ENCODE results near the gene ATF1. TPM values are rescaled to one million over a fixed set of nuclear protein-coding genes. Genes with fewer than 3 reads are reported as not detected.
"Not testable (repeated sequence)": the region's sequence is repeated elsewhere in the genome, so short reads cannot be mapped to it uniquely, and the experiment has no call there.

Gene ATF1
- total RNA-seq, 1 donor from 2014 or later: 22.1 TPM

DNA sequence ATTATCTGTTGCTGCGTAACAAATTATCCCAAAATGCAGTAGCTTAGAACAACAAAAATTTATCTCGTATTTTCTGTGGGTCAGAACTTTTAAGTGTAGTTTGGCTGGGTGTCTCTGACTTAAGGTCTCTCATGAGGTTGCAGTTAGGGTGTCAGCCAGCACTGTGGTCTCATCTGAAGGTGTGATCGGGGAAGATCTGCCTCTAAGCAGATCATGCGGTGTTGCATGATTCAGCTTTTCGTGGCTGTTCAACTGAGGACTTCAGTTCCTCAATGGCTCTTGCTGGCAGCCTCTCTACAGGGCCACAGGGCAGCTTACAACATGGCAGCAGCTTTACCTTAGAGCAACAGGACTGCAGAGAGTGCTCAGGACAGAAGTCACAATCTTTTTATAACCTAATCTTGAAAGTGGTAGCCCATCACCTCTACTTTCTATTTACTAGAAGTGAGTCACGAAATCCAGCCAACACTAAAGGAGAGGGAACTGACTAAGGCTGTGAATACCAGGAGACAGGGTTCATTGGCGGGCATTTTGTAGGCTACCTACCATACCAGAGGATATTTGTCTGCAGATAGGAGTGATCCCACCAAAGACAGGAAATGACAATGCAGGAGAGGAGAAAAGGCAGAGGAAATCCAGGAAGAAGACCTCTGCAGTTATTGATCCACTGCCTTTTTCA lies 77.0 kb downstream of the ATF1 start:
- intact Hi-C loops (cut with DNase I): no loop called here
- ATAC-seq (ENCODE audit: poor library complexity): no peak

GRCh38 chr12:50841716-50842531 lies 78.0 kb downstream of the ATF1 start:
- ATAC-seq (ENCODE audit: poor library complexity): no peak
- no peak for DNase-seq
- intact Hi-C loops (cut with DNase I): no loop called here

More for the DNA sequence above, 77.0 kb downstream of the ATF1 start:
- no peak for DNase-seq

DNA sequence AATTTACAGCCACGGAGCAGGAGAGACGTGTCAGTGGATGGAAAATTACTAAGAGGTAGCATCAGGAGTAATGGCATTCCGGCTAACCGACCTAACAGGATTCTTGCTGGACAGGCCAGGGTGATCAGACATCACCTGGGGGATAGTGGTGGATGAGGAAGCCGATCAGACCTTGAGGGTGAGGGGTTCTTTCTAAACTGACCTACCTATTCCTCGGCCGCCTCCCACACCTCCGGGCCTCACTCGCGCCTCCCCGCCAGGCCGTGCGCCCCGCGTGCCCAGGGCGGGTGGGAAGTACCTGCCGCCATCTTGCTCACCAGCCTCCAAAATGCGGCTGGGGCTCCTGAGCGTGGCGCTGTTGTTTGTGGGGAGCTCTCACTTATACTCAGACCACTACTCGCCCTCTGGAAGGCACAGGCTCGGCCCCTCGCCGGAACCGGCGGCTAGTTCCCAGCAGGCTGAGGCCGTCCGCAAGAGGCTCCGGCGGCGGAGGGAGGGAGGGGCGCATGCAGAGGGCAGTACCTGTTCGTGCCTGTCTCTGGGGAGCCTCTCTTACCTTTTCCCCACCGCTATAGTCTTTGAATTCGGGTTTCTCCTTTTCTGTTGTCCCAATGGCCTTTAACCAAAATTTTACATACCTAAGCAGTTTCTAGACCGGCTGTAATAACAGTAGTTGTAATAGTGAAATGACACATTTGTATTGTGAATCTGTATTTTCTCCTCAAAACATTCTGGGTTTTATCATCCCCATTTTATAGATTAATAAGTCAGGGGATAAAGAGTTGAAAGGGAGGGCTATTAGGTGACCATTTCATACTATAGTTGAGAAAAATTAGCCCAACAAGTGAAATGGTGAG lies 79.0 kb downstream of the ATF1 start, which contains the start of gene TMPRSS12:
TSS of gene TMPRSS12 (plus strand) at position 290 of the 857 bp plus-strand sequence. CDS start at position 329, 39 bp downstream.
- peak; percentile 46 for DNase-seq
- intact Hi-C loops (cut with DNase I): no loop called here
- peak; percentile 52 for ATAC-seq (ENCODE audit: poor library complexity)

- DNase-seq (no peak), ATAC-seq (ENCODE audit: poor library complexity) (no peak)
- intact Hi-C loops (cut with DNase I): no loop called here
Observed at GRCh38 chr12:50845021-50845647, 81.2 kb downstream of the ATF1 start.

DNA sequence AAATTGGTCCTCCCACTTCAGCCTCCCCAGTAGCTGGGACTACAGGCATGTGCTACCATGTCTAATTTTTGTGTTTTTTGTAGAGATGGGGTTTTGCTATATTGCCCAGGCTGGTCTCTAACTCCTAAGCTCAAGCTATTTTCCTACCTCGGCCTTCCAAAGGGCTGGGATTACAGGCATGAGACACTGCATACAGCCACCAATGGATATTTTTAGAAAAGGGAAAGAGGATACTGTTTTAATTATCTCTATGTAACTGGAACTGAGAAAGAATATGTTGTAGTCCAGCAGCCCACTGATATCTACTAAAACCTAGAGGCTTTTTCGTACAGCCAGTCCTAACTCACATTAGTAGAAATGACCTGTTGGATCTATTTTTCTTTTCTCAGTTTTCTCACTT lies 85.1 kb downstream of the ATF1 start:
- no peak for DNase-seq
- ATAC-seq (ENCODE audit: poor library complexity): no peak
- intact Hi-C loops (cut with DNase I): no loop called here

DNA sequence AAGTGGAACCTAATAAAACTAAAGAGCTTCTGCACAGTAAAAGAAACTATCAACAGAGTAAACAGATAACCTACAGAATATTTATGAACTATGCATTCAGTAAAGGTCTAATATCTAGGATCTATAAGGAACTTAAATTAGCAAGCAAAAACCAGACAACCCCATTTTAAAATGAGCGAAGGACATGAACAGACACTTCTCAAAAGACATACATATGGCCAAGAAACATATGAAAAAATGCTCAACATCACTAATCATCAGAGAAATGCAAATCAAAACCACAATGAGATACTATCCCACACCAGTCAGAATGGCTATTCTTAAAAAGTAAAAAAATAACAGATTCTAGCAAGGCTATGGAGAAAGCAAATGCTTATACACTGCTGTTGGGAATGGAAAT lies 91.3 kb downstream of the ATF1 start:
- ATAC-seq (ENCODE audit: poor library complexity); intact Hi-C loops (cut with DNase I): not testable (repeated sequence)

DNA sequence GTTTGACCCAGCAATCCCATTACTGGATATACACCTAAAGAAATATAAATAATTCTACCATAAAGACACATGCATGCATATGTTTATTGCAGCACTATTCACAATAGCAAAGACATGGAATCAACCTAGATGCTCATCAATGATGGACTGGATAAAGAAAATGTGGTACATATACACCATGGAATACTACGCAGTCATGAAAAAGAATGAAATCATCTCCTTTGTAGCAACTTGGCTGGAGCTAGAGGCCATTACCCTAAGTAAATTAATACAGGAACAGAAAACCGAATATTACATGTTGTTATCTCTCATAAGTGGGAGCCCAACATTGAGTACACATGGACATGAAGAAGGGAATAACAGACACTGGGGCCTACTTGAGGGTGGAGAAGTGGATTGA lies 91.8 kb downstream of the ATF1 start:
- intact Hi-C loops (cut with DNase I); ATAC-seq (ENCODE audit: poor library complexity); DNase-seq: not testable (repeated sequence)

More for the DNA sequence above, 91.3 kb downstream of the ATF1 start:
- DNase-seq: not testable (repeated sequence)

DNA sequence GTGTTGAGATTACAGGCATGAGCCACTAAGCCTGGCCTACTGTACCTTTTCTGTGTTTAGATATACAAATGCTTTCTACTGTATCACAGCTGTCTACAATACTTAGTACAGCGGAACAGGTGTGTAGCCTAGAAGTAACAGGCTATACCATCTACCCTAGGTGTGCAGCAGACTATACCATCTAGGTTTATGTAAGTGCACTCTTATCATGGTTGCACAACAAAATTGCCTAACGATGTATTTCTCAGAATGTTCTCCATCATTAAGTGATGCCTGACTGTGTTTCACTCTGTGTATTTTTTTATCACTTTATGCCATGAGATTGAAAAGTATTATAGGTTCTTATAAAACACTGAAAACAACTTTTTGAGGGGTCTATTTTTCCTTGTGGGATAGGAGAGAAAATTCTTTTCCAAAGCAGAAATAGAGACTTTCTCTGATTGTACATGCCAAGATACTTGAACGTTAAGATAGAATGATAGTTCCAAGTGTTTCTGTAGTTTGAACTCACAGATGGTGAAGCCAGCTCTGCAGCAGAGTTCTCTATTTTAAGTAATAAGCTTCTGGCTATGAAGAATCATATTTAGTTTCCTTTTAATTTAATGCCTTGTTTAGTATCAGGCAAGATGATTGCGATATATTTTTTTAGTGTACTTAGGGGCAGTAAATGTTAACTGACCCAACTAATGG lies 95.9 kb downstream of the ATF1 start:
- DNase-seq (no peak), ATAC-seq (ENCODE audit: poor library complexity) (no peak)
- intact Hi-C loops (cut with DNase I): no loop called here

DNA sequence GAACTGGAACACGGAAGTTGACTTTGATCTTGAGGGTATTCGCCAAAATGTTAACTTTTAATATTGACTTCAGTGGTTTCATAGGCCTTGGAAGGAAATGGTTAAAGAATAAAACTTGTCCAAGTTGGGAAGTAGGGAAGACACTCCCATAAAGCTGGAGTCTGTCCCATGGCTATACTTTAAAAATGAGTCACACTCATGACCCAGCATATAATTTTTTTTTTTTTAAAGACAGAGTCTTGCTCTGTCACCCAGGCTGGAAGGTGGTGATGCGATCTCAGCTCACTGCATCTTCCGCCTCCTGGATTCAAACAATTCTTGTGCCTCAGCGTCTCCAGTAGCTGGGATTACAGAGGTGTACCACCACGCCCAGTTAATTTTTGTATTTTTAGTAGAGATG lies 98.4 kb downstream of the ATF1 start:
- intact Hi-C loops (cut with DNase I): no loop called here
- no peak for ATAC-seq (ENCODE audit: poor library complexity)
- DNase-seq: no peak

DNA sequence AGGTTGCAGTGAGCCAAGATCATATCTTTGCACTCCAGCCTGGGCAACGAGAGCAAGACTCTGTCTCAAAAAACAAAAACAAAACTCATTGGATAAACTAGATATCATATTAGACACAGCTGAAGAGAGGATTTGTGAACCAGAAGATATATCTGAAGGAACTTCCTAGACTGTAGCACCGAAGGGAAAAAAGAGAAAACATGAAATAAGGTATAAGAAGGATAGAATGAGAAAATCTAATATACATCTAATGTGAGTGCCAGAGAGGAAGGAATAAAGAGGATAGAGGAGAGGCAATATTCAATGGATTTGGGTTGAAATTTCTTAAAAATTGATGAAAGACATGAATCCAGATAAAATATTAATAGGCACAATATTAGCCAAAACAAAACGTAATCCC lies 101.4 kb downstream of the ATF1 start:
- no peak for ATAC-seq (ENCODE audit: poor library complexity)
- DNase-seq: no peak
- intact Hi-C loops (cut with DNase I): no loop called here

DNA sequence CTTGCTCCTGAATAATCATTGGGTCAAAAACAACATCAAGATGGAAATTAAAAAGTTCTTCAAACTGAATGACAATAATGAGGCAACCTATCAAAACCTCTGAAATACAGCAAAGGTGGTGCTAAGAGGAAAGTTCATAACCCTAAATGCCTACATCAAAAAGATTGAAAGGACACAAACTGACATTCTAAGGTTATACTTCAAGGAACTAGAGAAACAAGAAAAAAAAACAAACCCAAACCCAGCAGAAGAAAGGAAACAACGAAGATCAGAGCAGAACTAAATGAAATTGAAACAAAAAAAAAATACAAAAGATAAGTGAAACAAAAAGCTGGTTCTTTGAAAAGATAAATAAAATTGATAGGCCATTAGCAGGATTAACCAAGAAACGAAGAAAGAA lies 105.0 kb downstream of the ATF1 start:
- intact Hi-C loops (cut with DNase I); DNase-seq; ATAC-seq (ENCODE audit: poor library complexity): not testable (repeated sequence)

Other genes starting within 250 kb of the ATF1 start
- not detected for gene TMPRSS12, start 78.8 kb downstream of the ATF1 start, total RNA-seq
- not detected for gene HIGD1C, start 188.4 kb downstream of the ATF1 start, total RNA-seq

All from Right ventricle myocardium superior (tissue), 1 donor.